ENCODE data around the gene LTBP1. TPM values are rescaled to one million over a fixed set of nuclear protein-coding genes. Genes with fewer than 3 reads are reported as not detected.

The LTBP1 gene
- total and polyA plus RNA-seq, 2 experiments from 2014 or later, result 15.7 to 49.8 TPM

GRCh38 chr2:33042819-33043218, 96.1 kb downstream of the LTBP1 start (continued):
- TF ChIP-seq REST (IDR thresholded peaks at IDR 0.05; ENCODE audit: unreplicated experiment) (no peak), CTCF (conservative IDR thresholded peaks at IDR 0.05; ENCODE audit: low read depth in 2 of 2) (no peak), ZNF331 (CRISPR knock-in tag; IDR thresholded peaks at IDR 0.05; ENCODE audit: low read depth) (no peak), STAT1 (IDR thresholded peaks at IDR 0.05; ENCODE audit: unreplicated experiment) (no peak), NANOG (IDR thresholded peaks at IDR 0.05; ENCODE audit: borderline replicate concordance) (no peak), CREB1 (CRISPR knock-in tag; IDR thresholded peaks at IDR 0.05; ENCODE audit: low read depth) (no peak), ETS1 (IDR thresholded peaks at IDR 0.05) (no peak), ZNF114 (CRISPR knock-in tag; IDR thresholded peaks at IDR 0.05) (no peak), POLR2AphosphoS5 (IDR thresholded peaks at IDR 0.05; ENCODE audit: low read depth) (no peak), EZH2phosphoT487 (IDR thresholded peaks at IDR 0.05; ENCODE audit: unreplicated experiment) (no peak)

- Mint-ChIP-seq H3K9me3 (no peaks in the 10 kb centered on the region; the same call in 2 of the 3 replicates), H3K36me3 (ENCODE audit: low read depth) (no peaks in the 10 kb centered on the region; the same call in 2 of the 3 replicates), H3K27me3 (ENCODE audit: insufficient read depth, low read depth, poor library complexity) (peaks cover 2% of the 10 kb centered on the region), H3K4me1 (peaks cover 15% of the 10 kb centered on the region), H3K4me3 (no peak overlapping the region), H3K27ac (no peak overlapping the region)
- H3K4me2 ChIP-seq, result no peak overlapping the region
- no peaks in the 10 kb centered on the region; the same call in 1 of the 2 replicates for H3K4me1 ChIP-seq (ENCODE audit: insufficient read depth)
- no peaks in the 10 kb centered on the region for H3K79me2 ChIP-seq (replicated peaks; ENCODE audit: insufficient read depth)
- no peak for TF ChIP-seq NANOG (IDR thresholded peaks at IDR 0.05; ENCODE audit: borderline replicate concordance)
- no peak for TF ChIP-seq ETS1 (IDR thresholded peaks at IDR 0.05)
- no peak for TF ChIP-seq CREB1 (CRISPR knock-in tag; IDR thresholded peaks at IDR 0.05; ENCODE audit: low read depth)
- TF ChIP-seq POLR2AphosphoS5 (IDR thresholded peaks at IDR 0.05; ENCODE audit: low read depth), result no peak
- TF ChIP-seq STAT1 (IDR thresholded peaks at IDR 0.05; ENCODE audit: unreplicated experiment), result no peak
- TF ChIP-seq JUNB (IDR thresholded peaks at IDR 0.05; ENCODE audit: unreplicated experiment), result no peak
- no peak for TF ChIP-seq ZNF114 (CRISPR knock-in tag; IDR thresholded peaks at IDR 0.05)
- no peak for TF ChIP-seq EZH2phosphoT487 (IDR thresholded peaks at IDR 0.05; ENCODE audit: unreplicated experiment)
- no peak for TF ChIP-seq ZNF331 (CRISPR knock-in tag; IDR thresholded peaks at IDR 0.05; ENCODE audit: low read depth)
- TF ChIP-seq REST (IDR thresholded peaks at IDR 0.05; ENCODE audit: unreplicated experiment), result no peak
- DNase-seq (ENCODE audit: low spot score), result peak; percentile 36
- ATAC-seq, result peak; percentile 60
- no peaks in the 10 kb centered on the region for H4K20me1 ChIP-seq (replicated peaks; ENCODE audit: insufficient read depth)
- no peaks in the 10 kb centered on the region for H3K36me3 ChIP-seq (ENCODE audit: insufficient read depth)
- no peak overlapping the region for H3K4me3 ChIP-seq
- H3K27me3 ChIP-seq (ENCODE audit: insufficient read depth), result no peaks in the 10 kb centered on the region
- no peaks in the 10 kb centered on the region for H3F3A ChIP-seq (replicated peaks; ENCODE audit: low read depth)
- no peaks in the 10 kb centered on the region for H3K9me2 ChIP-seq (ENCODE audit: insufficient read depth)
- H2AFZ ChIP-seq, result no peak overlapping the region
- no peak overlapping the region for H3K27ac ChIP-seq (ENCODE audit: low read depth)
These were observed 101.2 kb downstream of the LTBP1 start for GRCh38 chr2:33047939-33048338.

Measured in GM23338 (cell line).